ENCODE measurements around the gene PLEKHA1. TPM values are rescaled to one million over a fixed set of nuclear protein-coding genes. Genes with fewer than 3 reads are reported as not detected.

Gene PLEKHA1
- total RNA-seq, 1 donor from 2014 or later, result 102 TPM

DNA sequence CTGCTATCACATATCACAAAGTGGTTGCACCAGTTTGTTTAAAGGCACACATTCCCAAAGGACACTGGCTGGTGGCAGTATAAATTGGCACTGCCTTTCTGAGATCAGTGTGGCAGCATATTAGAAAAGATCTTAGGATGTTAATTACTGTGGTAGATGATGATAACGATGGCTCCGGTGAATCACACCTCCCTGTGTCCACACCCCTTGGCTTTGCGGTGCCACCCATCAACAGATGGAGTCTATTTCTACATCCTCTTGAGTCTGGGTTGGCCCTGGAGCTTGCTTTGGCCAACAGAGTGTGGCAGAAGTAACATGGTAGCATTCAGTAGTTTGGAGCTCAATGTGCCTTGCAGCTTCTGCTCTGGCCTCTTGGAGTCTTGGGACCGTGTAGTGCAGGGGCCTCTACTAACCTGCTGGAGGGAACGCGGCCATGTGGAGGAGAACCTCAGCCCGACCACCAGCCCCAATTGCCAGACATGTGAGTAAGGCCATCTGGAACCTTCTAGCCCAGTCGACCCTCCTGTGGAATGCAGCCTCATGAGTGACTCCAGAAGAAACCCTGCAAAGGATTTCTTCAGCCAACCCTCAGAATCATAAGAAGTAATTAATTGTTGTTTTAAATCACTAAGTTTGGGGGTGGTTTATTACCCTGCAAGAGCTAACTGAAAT is 27.2 kb upstream of the PLEKHA1 start:
- no peak for DNase-seq (ENCODE audit: low read depth)

DNA sequence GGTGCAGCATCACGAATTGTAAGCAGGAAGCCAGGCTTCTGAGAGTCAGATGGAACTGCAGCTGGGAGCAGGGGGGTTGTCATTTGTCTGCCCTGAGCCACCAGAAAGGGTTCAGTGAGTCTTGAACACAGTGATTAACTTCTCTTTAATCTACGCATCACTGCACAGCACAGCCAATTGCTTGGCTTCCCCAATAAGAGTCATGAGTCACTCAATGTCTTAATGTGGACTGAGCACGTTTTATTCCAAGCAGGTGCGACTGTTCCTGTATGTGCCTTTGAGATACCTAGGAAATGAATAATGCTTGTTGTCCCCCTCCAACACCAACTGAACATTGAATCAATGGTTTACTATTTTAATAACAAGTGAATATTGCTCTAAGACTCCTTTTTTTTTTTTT is 26.0 kb upstream of the PLEKHA1 start:
- peak; percentile 100 for DNase-seq (ENCODE audit: low read depth)

DNA sequence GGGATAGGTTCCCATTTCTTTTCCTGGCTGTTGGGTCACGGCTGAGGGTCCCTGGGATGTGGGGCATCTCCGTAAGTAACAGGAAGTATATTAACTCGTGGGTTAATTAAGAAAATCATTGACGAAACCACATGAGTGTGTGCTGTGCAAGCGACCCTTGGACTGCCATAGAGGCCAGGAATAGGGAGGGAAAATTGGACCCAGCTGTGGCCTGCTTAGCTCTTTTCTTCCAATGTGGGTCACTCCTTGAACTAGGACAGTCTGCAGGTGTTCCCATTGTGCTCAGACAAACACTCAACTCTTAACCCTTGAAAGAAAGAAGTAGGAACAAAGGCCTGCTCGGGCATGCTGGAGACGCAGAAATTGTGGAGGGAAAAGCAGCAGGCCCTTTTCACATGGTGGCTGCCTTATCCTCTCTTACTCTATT is 25.6 kb upstream of the PLEKHA1 start:
- DNase-seq (ENCODE audit: low read depth), result no peak

DNA sequence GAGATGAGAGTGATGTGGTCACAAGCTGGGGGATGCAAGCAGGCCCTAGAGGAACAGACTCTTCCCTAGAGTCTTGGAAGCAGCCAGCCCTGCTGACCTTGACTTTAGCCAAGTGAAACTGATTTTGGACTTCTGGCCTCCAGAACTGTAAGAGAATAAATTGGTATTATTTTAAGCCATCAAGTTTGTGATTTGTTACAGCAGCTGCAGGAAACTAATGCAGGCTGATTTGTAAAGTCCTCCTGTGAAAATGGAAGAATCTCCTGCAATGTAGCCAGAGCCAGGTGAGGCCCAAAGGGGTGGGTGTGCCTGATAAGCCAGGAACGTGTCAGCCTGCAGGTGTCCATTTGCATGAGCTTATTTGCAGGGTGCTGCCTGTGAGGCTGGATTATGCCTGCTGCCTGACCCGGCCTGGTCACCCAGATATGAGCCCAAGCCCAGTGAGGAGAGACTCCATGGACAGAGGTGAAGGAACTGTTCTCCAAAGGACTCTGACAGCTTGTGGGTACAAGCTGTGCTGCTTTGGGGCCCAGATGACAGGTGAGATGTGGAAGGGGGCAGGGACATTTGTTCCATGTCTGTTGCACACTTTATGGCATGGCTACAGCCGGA is 24.6 kb upstream of the PLEKHA1 start:
- no peak for DNase-seq (ENCODE audit: low read depth)

DNA sequence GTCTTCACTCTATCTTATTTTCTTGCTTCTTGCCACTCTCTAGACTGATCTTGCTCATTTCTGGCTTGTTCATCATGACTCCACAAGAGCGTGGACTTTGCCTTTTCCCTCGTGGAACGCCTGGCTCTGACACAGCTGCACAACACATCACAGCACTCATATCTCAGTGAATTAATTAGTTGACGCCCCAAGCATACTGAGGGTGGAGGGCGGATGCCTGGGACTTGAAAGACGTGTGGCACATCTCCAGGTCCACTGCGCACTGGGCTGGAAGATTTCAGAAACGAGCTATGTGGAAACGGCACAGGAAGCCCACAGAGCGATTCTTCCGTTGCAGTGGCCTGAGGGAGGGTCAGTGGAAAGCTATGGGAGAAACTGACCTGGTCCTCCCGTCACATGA is 23.6 kb upstream of the PLEKHA1 start:
- DNase-seq (ENCODE audit: low read depth), result no peak

DNA sequence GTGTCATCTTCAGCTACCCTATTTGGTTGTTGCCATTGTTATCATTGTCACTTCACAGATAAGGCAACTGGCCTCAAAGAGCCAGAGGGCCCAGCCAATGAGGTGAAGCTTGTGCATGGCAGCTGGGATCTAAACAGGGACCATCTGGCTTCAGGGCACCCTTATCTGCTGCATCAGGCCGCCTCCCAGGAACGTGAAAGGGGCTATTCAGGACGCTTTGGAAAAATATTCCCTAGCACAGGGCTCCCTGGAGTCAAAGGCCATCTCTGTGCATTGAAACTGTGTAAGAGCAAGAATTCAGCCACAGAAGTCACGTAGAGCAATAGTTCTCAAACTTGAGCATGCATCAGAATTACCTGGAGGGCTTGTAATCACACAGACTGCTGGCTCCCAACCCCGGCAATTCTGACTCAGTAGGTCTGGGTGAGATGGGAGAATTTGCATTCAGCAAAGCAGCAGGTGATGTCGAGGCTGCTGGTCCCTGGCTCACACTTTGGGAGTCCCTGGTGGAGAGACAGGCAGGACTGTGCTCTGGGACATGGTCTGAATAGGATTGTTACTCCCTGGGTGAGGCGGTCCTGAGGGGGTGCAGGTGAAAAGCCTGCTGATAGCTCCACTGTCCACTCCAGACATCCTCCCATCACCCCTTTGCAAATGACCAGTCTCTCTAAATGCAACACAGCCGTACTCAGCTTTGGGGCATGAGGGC is 21.5 kb upstream of the PLEKHA1 start:
- no peak for DNase-seq (ENCODE audit: low read depth)

DNA sequence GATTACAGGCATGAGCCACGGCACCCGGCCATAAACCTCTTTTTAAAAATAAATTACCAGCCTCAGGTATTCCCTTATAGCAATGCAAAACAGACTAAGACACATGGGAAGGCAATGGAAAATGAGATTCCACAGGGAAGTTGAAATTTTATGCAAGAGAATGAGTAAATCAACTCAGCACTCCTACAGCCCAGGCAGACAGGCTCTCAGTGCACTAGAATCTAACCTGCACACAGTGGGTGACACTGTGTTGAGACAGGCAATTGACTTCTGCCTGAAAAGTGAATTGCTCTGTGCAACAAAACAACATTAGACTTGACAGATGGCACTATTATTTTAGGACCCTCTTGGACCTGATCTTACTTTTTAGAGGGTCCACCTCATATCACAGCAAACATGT is 20.1 kb upstream of the PLEKHA1 start:
- no peak for DNase-seq (ENCODE audit: low read depth)

DNA sequence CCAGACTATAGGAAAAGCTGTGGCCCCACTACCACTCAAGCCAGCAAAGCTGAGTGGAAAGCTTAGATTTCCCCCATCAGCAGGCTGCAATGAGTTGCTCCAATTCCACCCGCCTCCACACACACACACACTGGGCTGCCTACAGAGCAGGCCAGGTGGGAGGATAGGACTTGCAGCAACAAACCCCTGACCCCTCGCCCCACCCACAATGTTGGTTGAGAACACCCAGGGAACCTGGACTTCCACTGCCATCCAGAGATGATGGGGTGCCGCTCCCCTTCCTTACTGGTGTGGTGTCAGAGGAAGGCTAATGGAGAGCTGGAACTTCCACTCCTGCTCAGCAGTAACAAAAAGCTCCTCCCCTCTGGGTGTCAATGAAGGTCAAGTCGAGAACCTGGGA is 16.8 kb upstream of the PLEKHA1 start:
- DNase-seq (ENCODE audit: low read depth), result no peak

DNA sequence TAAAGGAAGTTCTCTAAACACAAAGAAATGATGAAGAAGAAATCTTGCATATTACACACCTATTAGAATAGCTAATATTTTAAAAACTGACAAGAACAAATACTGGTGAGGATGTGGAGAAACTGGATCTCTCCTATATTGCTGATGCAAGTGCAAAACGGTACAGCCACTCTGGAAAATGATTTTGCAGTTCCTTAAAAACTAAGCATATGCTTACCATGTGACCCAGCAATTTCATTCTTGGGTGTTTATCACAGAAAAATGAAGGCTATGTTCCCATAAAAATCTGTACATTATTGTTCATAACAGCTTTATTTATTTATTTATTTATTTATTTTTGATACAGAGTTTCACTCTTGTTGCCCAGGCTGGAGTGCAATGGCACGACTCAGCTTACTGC is 14.9 kb upstream of the PLEKHA1 start:
- DNase-seq (ENCODE audit: low read depth), result no peak

DNA sequence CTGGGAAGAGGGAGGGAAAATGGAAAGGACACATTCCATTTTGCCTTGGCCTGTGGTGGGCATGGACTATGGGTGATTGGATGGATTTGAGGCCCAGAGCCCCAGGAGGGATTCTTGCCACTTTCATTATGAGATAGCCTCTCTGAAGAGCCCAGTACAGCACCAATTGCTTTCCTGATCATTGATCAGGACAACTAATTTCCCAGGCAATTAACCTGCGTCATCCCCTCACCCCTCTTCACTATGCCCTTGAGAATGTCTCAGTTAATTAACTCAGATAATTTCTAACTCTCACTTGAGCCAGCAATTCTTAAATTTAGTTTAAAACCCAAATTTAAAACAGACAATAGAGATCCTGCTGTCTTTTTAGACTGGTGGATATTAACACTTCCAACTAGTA is 13.5 kb upstream of the PLEKHA1 start:
- no peak for DNase-seq (ENCODE audit: low read depth)

DNA sequence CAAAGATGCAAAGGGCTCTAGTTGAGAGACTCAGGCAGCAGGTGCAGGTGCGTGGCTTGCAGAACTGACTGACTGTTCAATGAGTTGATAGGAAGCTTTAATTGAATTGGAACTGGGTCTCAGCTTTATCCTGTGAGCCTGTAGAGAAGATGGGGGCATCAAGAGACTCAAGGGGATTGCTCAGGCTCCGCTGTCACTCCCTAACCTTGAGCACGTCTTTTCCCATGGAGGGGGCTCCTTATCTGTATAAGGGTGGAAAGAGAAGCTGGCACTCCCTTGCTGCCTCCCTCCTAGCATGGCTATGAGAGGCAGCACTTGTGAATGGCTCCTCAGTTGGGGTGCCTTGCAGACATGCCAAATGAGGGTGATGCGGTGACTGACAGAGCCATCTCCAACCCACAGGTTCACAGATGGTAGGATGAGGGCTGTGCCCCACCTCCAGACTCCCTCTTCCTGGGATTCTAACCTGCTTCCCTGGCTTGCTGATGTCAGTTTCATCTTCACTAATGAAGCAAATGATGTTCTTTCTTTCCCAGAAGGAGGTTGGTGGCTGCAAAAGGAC is 12.4 kb upstream of the PLEKHA1 start:
- DNase-seq (ENCODE audit: low read depth), result no peak

DNA sequence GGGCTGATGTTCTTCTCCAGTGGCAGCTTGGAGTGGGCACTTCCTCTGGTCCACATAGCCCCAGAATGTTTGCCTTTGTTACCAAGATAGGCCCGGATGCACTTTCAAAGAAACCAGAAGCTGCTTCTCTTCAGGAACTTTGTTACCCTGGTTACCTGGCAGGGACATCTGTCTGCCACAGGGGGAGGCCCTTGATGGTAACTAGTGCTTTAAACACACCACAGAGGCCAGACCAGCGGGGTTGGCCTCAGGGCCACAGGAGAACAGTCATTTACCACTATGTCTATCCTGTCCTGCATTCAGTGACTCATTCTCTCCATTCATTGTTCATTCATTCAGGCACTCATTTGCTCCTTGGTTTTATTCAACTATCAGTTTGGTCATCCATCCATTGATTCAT is 11.9 kb upstream of the PLEKHA1 start:
- peak; percentile 91 for DNase-seq (ENCODE audit: low read depth)

DNA sequence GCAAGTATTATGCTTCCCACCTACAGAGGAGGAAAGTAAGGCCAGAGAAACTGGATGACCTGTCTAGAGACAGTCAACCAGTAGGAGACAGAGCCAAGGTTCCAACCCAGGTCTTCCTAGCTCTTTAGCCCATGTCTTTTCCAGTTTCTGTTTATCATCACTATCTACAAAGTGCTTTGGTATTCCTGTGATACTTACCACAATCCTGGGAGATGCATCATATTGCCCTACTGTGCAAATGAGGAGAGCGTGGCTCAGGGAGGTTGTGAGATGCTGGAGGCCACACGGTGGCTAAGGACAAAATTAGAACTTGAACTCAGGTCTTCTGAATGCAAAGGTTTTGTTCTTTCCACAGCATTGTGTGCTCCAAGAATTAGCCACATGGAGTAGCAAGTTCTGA is 11.2 kb upstream of the PLEKHA1 start:
- DNase-seq (ENCODE audit: low read depth), result no peak

DNA sequence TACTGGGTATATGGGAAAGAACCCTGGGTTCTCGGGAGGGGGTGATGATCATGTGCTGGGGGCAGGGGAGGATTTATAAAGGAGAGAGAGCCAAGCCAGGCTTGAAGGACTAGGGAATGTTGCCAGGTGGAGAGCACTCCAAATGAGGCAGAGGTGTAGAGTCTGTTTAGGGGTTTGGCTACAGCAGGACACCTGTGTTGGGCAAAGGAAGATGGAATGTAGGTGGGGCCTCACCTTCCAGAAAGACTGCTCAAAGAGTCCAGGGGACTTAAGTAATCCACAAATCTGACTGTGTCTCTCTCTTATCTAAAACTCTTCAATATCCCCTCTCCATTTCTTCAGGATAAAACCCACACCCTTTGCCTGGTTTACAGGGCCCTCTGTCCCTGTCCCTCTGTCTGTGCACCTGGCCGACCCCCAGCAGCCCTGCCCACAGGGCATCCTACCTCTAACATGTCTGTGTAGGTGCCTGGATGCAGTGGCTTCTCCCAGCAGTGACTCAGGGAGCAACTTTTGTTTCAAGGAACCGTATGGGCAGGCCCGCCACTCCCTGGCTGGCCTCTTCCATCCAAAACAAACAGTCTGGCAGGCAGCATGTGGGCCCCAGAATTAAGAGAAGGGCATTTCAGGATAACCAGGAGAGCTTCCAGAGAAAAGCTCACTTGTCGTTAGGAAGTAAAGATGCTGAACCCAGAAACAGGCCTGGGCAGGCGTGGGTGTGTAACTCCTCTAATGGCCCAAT is 10.6 kb upstream of the PLEKHA1 start:
- DNase-seq (ENCODE audit: low read depth), result no peak

DNA sequence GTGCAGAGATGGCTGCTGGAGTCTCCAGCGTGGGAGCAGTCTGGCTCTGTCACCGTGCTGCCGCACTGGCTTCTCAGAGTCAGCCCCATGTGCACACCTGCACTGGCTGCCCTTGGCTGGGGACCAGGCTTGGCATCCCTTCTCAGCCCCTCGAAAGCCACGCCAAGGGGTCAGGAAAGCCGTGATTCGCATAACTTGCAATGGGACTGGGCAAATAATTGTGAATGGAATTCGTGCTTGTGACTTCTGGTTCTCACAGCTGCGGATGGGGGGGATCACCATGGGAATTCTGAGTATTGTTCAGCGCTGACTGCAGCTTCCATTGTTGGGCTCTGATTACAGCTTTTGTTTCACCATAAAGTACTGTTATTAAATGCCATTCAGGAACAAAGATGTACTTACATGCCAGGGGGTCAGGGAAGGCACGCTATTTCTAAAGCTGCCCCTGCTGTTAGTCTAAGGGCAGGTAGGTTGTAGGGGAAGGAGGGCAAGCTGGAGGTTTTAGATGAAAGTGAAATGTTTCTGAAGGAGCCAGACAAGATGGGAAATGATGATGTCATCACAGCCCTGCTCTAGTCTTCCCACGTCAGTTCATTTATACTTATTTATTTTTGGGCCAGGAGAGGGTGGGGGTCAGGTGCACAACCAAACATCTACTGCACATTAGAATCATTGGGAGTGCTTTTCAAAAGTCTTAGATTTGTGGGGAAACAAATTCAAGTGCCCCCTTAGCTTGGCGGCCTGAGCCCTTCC is 5.8 kb upstream of the PLEKHA1 start:
- DNase-seq (ENCODE audit: low read depth), result no peak

DNA sequence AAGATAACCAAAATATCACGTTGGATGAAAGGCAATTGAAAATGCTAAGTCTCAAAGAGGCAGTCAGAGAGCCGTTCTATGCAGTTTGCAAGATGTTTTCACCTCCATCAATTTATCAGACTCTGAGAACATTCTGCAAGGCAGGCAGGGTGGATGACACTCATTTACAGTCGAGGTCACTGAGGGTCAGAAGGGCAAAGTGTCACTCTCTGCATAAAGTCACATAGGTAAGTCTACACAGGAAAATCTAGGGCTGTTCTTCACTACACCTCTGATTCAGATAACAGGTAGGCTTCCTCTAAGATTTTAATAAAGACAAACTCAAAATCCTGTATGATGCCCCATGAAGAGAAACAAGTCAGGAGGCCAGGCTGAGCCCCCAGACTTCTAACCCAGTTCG is 1.4 kb upstream of the PLEKHA1 start:
- no peak for DNase-seq (ENCODE audit: low read depth)

DNA sequence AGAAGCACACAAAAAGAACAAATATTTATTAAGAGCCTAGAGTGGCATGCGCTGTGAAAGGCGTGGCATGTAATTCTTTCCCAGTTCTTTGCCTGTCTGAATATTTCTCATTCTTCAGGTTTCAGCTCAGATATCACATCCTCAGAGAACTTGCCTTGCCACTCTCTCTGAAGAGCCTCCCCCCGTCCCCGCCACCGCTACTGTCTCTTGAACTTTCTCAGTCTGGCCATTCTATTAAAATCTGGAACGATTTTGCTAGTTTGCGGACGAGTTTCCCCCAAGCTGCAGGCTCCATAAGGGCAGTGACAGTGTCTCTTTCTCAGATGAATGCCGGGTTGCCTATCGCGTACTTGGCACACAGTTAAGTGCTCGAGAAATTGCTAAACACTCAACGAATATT is 787 bp upstream of the PLEKHA1 start:
- DNase-seq (ENCODE audit: low read depth), result peak; percentile 48

DNA sequence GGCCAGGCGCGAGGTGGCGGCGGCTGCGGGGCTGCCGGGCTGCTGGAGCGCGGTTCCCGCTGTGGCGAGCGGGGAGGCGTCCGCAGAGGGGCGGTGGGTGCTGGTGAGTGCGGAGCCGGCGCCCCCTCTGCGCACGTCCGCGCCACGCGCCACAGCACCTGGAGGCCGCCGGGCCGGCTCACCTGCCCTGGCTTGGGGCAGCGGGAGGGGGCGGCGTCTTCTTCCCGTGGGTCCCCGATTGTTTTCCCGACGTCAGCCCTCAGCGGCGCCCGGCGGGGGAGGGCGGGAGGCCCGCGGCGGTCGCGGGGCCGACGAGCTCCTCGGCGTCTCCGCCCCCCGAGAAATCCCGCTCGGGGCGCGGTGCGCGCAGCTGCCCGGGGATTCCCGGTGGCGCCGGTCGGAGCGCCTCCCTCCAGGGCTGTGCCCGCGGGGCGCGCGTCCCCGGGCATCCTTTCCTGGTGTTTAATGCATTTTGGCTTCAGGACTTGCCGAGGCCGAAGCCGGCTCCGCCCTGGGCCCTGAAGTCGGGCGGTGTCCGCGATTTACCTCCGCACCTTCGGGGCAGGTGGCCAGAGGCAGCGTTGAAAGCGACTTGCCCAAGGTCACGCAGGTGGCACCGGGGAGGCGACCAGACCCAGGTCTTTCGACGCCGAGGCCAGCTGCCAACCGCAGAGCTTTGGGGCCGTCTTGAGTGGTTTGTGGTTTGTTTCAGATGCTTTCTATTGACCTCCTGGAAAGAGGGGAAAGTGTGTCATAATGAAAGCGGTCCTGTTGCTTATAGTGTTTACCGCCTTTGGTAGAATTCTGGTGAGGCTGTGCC is 561 bp downstream of the PLEKHA1 start:
- DNase-seq (ENCODE audit: low read depth), result peak; percentile 61

DNA sequence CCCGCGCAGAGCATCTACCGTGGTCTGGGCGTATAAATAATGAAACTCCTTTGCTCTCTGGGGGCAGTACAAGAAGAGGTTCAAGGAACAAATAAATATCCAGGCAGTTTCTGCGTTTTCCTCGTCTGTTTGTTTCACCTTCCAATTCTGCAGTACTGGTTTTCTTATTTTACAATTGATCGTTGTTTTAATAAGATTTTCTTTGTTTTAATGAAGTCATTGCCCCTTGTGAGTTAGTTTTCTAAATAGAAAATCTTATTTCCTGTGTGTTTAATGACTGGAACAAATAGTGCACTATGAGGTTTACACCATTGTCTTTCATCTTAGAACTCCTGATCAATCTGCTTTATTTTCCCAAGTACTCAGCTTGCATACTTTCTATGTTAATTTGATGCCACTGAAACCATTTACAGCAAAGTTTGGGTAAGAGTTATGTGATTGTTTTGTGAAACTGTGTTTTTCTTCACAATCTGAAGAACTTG is 1.2 kb downstream of the PLEKHA1 start:
- DNase-seq (ENCODE audit: low read depth), result peak; percentile 59

DNA sequence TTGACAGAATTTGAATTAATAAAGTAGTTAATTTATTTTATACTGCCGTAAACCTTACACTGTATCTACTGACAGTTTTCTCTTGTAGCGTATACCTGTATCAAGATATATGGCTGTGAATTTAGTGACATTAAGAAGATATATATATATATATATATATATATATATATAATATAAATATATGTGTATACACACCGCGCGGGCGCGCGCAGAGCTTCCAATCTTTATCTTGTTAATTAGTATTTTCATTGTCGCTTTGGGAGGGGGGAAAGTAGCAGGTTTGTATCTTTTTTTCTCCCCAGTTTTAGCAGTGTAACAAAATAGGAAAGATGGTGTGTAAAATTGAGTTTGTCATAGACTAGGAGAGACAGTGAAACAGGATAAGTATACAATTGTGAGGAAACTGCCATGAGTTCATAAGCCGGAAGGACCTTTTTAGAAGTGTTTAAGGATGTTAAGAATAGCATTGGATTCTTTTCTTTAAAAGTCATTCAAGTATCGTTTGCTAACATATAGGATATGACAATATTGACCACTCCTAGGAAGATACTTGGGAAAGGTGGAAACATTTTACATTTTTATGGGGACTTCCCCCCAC is 2.0 kb downstream of the PLEKHA1 start:
- no peak for DNase-seq (ENCODE audit: low read depth)
